ENCODE measurements around the gene TNS3.

DNA sequence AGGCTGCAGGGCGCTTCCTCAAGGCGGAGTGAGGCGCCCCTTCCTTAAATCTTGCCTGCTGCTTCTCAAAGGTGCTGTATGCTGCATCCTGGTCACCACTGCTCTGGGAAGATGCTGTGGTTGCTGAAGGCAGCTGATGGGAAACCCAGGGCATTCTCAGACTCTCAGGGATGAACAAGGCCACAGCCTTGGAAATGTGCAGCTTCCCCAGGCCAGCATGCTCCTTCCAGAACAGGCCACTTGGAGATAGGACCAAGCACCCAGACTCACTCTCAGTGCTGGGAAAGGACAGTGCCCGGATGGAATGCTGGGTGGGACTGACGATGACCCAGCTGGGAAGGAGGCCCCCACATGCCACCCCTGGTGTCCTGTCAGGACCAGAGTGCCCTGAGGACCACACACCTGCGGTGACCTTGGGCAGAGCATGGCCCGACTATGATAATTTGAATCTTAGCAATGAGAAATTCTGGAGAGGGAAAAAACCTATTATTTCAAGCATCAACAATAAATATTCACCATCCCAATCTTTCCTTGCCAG, 235.5 kb downstream of the TNS3 start:
- TF ChIP-seq, protein P1, sequence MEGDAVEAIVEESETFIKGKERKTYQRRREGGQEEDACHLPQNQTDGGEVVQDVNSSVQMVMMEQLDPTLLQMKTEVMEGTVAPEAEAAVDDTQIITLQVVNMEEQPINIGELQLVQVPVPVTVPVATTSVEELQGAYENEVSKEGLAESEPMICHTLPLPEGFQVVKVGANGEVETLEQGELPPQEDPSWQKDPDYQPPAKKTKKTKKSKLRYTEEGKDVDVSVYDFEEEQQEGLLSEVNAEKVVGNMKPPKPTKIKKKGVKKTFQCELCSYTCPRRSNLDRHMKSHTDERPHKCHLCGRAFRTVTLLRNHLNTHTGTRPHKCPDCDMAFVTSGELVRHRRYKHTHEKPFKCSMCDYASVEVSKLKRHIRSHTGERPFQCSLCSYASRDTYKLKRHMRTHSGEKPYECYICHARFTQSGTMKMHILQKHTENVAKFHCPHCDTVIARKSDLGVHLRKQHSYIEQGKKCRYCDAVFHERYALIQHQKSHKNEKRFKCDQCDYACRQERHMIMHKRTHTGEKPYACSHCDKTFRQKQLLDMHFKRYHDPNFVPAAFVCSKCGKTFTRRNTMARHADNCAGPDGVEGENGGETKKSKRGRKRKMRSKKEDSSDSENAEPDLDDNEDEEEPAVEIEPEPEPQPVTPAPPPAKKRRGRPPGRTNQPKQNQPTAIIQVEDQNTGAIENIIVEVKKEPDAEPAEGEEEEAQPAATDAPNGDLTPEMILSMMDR (IDR thresholded peaks at IDR 0.05 in 8 of 11, conservative IDR thresholded peaks at IDR 0.05 in 3 of 11), result no peak
- no peak for TF ChIP-seq POLR2AphosphoS5 (IDR thresholded peaks at IDR 0.05)
- TF ChIP-seq POLR2A (IDR thresholded peaks at IDR 0.05), result no peak

Measured in spleen (tissue), 7 donors.